Measurements from ENCODE around the gene SCO1. TPM values are rescaled to one million over a fixed set of nuclear protein-coding genes. Genes with fewer than 3 reads are reported as not detected.

The SCO1 gene
- total RNA-seq, 1 donor from 2014 or later: 20.6 TPM

- H3K4me1 Mint-ChIP-seq (ENCODE audit: low read depth, unreplicated experiment): no peaks in the 10 kb centered on the region
- no peak overlapping the region for H3K4me3 Mint-ChIP-seq (ENCODE audit: unreplicated experiment)
- H3K9me3 Mint-ChIP-seq (ENCODE audit: unreplicated experiment): no peaks in the 10 kb centered on the region
- TF ChIP-seq CTCF (IDR thresholded peaks at IDR 0.05; ENCODE audit: partially characterized antibody, unreplicated experiment): no peak
- DNase-seq: no peak
- peaks cover 5% of the 10 kb centered on the region for H3K36me3 Mint-ChIP-seq (ENCODE audit: unreplicated experiment)
- peaks cover 2% of the 10 kb centered on the region for H3K27me3 Mint-ChIP-seq (ENCODE audit: unreplicated experiment)
- H3K27ac Mint-ChIP-seq (ENCODE audit: unreplicated experiment): no peak overlapping the region
Measured at GRCh38 chr17:10668775-10669174, 28.6 kb downstream of the SCO1 start.

- H3K4me3 Mint-ChIP-seq (ENCODE audit: unreplicated experiment): no peak overlapping the region
- DNase-seq: no peak
- H3K4me1 Mint-ChIP-seq (ENCODE audit: low read depth, unreplicated experiment): no peaks in the 10 kb centered on the region
- H3K36me3 Mint-ChIP-seq (ENCODE audit: unreplicated experiment): peaks cover 5% of the 10 kb centered on the region
- H3K27me3 Mint-ChIP-seq (ENCODE audit: unreplicated experiment): peaks cover 2% of the 10 kb centered on the region
- no peak for TF ChIP-seq CTCF (IDR thresholded peaks at IDR 0.05; ENCODE audit: partially characterized antibody, unreplicated experiment)
- H3K27ac Mint-ChIP-seq (ENCODE audit: unreplicated experiment): no peak overlapping the region
- H3K9me3 Mint-ChIP-seq (ENCODE audit: unreplicated experiment): no peaks in the 10 kb centered on the region
Measured at GRCh38 chr17:10666906-10667305, 30.4 kb downstream of the SCO1 start.

GRCh38 chr17:10664571-10664970, 32.8 kb downstream of the SCO1 start:
- DNase-seq: no peak
- Mint-ChIP-seq H3K4me3 (ENCODE audit: unreplicated experiment) (no peak overlapping the region), H3K4me1 (ENCODE audit: low read depth, unreplicated experiment) (no peaks in the 10 kb centered on the region), H3K9me3 (ENCODE audit: unreplicated experiment) (no peaks in the 10 kb centered on the region), H3K27me3 (ENCODE audit: unreplicated experiment) (peaks cover 2% of the 10 kb centered on the region), H3K36me3 (ENCODE audit: unreplicated experiment) (peaks cover 5% of the 10 kb centered on the region), H3K27ac (ENCODE audit: unreplicated experiment) (no peak overlapping the region)
- TF ChIP-seq CTCF (IDR thresholded peaks at IDR 0.05; ENCODE audit: partially characterized antibody, unreplicated experiment): no peak

- TF ChIP-seq CTCF (IDR thresholded peaks at IDR 0.05; ENCODE audit: partially characterized antibody, unreplicated experiment): no peak
- Mint-ChIP-seq H3K4me3 (ENCODE audit: unreplicated experiment) (no peak overlapping the region), H3K36me3 (ENCODE audit: unreplicated experiment) (peaks cover 5% of the 10 kb centered on the region), H3K9me3 (ENCODE audit: unreplicated experiment) (no peaks in the 10 kb centered on the region), H3K27me3 (ENCODE audit: unreplicated experiment) (peaks cover 2% of the 10 kb centered on the region), H3K4me1 (ENCODE audit: low read depth, unreplicated experiment) (no peaks in the 10 kb centered on the region), H3K27ac (ENCODE audit: unreplicated experiment) (no peak overlapping the region)
- no peak for DNase-seq
Measured at GRCh38 chr17:10663231-10663630, 34.1 kb downstream of the SCO1 start.

- H3K27me3 Mint-ChIP-seq (ENCODE audit: unreplicated experiment): peaks cover 4% of the 10 kb centered on the region
- no peak overlapping the region for H3K27ac Mint-ChIP-seq (ENCODE audit: unreplicated experiment)
- H3K4me3 Mint-ChIP-seq (ENCODE audit: unreplicated experiment): no peak overlapping the region
- peaks cover 4% of the 10 kb centered on the region for H3K4me1 Mint-ChIP-seq (ENCODE audit: low read depth, unreplicated experiment)
- peaks cover 5% of the 10 kb centered on the region for H3K36me3 Mint-ChIP-seq (ENCODE audit: unreplicated experiment)
- TF ChIP-seq CTCF (IDR thresholded peaks at IDR 0.05; ENCODE audit: partially characterized antibody, unreplicated experiment): no peak
- no peaks in the 10 kb centered on the region for H3K9me3 Mint-ChIP-seq (ENCODE audit: unreplicated experiment)
- no peak for DNase-seq
Measured at GRCh38 chr17:10661437-10661836, 35.9 kb downstream of the SCO1 start.
